ENCODE data around the gene MCUB.

Gene MCUB

DNA sequence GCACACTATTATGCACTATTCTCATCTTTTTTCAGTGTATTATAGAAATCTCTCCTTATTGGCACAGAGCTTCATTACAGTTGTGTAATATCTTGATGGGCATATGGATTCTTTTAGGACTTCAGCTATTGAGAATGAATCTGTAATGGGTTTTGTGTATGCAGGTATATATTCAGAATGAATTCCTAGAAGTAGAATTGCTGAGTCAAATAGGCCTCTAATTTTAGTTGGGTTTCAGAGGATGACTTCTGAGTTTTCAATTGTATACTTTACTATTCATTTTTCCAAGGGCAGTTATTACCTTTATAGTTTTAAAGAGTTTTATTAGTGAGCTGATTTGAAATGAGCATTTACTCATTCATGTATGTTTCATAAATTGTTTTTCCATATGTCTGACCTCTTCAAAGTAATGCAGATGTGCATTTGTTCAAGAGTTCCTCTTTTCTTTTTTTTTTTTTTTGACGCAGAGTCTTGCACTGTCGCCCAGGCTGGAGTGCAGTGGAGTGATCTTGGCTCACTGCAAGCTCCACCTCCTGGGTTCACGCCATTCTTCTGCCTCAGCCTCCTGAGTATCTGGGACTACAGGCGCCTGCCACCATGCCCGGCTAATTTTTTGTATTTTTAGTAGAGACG is 123.7 kb downstream of the MCUB start:
- no peak for DNase-seq

DNA sequence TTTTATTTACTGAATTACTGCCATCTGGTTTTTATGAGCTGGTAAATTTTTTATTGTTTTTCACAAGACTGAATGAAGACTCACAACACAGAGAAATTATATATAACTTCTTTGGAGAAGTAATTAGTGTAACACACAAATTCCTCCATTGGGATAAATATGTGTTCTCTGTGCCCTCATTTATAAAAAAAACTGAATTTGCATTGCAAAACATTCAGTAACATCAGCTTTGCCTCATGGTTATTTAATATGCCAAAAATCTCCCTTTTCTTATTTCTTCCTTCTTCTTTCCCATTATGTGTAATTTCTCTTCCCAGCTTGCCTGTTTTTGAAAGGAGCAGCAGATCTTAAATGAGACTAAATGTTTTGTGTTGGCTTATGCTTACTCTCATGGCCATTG is 124.7 kb downstream of the MCUB start:
- no peak for DNase-seq

DNA sequence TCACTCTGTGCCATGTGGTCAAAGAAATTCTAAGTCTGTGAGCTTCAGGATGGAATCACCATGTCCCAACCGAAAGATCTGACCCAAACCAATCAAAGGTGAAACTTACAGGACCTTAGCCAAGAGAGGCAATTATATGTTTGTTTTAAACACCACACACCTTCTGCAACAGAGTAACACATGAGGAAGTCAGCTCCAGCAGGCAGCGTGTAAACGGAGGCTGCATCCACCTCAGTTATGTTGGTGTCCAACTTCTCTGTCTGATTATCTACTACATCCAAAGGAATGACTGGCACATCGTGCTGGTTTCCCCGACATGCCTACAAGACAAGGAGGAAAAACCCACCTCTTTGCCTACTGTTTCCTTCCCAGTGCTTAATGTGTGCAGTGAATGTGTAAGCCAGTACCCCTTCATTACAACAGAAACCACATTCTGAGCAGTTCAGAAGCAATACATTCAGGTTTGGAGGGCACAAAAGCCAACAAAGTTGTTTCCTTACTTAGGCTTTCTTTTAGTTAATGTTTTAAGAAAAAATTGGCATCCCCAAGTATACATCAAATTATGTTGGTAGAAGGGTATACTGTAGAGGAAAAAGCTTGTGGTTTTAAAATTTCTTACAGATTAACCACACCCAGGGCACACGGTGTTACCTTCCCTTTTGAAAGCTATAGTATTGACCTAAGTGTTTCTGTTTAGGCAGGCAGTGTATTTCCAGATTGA is 130.8 kb downstream of the MCUB start:
- DNase-seq, result no peak

DNA sequence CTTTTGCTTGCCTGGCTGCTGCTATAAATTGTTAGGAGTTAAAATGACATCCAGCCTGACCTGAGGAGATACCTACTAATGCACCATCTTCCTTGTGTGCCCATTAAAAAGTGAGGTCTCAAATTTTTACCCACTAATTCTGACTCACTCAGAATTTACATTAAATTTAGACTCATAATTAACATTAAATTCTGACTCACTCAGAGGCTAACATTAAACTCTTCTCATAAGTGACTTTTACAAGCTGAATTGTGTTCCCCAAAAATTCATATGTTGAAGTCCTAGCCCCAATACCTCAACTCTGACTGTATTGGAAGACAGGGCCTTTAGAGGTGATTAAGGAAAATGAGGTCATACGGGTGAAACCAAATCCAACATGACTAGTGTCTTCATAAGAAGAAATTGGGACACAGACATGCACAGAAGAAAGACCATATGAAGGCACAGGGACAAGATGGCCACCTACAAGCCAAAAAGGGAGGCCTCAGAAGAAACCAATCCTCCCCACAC is 131.4 kb downstream of the MCUB start:
- no peak for DNase-seq

DNA sequence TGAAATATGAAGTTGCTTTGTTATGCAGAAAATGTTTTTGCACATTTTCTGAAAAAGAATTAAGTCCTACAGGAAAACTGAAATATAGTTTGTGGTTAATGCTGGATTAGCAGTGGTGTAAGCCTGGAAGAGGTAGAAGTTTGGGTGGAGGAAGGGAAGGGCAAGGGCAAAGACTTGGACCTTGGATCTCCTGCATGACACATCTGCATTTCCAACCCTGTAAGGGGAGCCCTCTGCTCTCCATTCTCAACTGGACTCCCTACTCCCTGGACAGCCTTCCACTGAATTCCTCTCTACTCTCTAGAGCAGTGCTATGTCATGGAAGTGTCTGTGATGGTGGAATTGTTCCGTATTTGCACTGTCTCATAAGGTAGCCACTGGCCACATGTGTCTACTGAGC is 138.6 kb downstream of the MCUB start:
- DNase-seq, result no peak

DNA sequence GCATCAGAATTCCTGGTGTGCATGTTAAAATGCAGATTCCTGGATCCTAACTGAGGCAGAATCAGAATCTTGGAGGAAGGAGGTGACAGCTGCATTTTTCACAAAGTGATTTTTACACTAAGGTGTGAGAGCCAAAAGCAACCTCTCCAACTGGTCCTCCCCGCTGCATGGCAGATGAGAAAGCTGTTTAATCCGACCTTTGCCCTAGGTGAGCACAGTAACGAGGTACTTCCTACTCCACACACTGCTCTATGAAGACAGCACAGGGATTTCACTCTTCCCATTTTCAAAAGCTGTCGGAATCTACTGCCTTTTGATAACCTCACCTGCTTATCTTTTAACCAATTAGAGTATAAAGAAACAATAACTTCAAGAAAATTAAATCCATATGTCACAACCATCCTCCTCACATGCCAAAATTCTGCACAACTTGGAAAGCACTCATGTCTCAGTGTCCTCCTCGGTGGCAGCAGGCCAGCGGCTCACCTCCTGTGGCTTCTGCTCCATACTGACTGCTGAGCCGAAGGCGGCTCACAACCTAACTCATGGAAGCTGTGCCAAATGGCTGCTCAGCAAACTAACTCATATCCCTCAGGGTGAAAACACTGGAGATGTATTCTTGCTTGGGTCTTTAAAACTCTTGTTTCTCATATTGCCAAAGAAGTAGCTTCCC is 139.6 kb downstream of the MCUB start:
- DNase-seq, result peak; percentile 42

DNA sequence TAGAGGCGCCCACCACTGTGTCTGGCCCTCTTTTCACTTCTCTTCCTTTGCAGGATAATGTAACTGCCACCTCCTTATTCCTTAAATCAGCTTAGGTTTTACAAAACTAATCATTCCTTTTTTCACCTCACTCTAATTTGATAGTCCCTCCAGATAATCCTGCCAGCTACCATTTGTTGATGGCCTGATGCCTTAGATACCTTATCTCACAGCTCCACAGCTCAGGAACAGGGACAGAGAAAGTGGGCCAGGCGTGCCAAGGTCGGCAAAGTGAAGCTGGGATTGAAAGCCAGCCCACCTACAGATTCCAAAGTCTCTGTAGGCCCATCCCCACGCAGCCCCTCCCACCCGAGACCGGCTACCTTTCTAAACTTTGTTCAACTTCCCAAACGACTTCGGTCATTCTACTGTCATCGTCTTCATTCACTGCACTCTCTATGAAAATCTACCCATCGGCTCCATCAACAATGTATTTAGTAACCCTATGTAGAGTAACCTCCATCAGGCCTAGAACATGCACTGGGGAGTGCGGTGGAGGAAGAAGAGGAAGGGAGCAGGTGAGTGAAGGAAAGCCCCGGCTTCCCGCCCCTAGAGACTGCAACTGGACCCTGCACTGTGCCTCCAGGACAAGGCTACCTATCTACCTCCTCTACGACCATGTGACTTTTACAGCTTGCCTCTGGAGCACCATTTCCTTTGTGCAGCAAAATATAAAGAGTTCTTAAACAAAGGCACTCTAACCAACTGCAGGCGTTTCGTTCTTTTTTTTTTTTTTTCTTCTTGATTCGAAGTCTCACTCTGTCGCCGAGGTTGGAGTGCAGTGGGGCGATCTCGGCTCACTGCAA is 141.7 kb downstream of the MCUB start:
- no peak for DNase-seq

DNA sequence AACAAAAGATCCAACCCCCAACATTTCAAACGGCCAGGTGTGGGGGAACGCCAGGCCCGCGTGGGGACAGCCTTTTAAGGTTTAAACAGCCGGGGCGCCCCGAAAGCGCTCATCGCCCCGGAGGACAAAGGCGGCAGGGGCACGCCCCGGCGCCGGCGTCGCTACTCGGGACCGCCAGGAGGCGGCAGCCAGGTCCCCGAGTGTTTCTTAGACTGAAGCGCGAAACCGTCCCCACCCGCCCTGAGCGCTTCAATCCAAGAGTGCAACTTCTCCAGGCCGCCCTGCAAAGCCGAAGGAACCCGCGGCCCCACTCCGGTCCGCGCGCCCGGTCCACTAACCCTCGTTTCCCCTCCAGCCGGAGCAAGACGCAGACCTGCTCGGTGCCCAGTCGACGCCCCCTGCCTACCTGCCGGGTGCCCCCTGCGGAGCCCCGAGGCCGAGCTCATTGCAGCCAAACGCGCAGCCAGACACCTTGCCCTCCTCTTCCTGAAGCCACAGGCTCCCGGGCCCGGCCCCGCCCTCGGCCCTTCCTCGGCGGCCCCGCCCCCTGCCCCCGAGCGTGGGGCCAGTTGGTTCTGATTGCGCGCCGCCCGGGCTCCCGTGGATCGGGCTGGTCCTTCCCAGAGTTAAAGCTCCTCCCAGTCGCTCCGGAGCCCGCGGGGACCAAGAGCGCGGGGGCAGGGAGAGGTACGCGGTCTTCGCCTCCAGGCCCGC is 143.1 kb downstream of the MCUB start, which contains the start of gene CASP6:
TSS of gene CASP6 (minus strand) at position 496 of the 714 bp plus-strand sequence. CDS start at position 446, 50 bp downstream.
- peak; percentile 23 for DNase-seq

DNA sequence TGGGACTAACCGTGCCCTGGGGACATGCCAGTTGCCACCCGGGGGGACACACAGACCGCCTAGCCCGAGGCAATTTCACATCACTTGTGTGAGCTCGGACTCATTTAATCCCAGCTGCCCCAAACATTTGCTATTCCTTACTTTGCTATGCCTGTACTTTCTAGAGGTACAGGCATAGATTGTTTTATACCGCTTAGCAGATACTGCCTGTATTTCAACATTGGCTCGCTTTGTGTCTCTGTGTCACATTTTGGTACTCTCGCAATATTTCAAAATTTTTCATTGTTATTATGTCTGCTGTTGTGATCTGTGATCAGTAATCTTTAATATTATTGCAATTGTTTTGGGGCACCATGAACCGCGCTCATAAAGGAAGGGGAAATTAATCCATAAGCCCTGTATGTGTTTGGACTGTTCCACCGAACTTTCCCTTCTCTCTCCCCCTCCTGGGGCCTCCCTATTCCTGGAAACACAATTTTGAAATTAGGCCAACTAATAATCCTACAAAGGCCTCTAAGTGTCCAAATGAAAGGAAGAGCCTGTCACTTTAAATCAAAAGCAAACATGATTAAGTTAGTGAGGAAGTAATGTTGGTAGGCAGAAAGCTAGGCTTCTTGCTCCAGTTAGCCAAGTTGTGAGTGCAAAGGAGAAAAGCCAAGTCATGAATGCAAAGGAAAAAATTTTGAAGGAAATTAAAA is 143.8 kb downstream of the MCUB start:
- no peak for DNase-seq

DNA sequence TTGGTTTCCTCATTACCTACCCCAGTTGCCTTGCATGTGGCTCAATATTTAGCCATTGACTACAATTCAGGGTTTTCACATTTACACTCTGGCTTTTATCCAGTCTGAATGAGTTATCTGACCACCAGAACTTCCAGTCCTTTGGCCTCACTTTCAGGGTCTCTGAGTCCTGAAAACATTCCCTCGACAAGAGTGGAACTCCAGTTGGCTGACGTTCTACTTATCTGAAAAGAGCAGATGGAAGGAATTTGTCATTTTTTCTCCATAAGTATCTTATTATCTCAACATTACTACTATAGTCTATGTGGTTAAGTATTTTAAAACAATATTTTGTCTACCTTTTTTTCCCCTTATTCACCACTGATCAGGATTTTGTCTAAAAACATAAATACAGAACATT is 148.4 kb downstream of the MCUB start:
- no peak for DNase-seq

DNA sequence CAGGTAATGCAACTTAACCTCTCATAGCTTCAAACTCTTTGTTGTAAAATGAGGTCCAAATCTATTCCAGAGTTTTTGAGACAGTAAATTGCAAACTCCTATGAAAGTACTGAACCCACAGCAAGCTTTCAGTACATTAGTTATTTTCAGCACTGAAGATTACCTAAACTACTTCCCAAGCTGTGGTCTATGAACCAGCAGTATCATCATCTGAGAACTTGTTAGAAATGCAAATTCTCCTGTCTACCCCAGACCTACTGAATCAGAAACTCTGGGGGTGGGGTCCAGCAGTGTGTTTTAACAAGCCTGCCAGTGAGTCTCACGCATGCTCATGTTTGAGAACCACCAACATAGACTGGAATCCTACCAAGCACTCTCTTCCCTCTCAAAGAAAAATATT is 148.9 kb downstream of the MCUB start:
- DNase-seq, result no peak

DNA sequence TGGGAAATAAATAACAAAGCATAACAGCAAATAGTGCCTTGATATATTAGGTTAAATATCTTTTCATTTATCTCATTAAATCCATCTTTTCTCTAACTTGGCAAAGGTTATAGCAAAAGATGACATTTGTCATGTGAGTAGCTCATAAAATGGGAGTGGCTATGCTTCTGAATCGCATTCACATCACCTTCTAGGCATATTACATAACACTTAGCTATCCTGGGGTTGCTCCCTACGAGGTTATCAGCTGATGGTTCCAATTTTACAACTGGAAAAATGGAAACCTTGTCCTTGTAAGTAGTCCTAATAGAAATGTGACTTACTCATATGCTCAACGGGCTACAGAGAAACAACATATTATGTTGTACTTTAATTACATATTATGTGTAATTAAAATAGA is 153.5 kb downstream of the MCUB start:
- DNase-seq, result no peak

DNA sequence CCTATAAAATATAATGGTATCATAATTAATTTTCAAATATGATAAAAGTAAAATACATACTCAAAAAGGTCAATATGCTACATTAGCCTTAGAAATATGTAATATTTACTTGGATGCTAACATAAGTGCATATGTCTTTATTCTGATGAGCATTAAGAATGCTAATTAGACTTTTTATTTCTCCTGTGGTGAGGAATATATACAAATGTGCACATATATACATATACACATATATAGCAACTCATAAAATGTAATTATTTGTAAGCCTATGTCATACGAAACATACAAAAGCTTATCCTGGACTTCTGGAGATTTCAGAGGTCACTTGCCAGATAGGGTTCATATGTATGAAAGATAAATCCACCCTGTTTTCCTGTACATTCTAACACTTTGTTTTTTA is 158.7 kb downstream of the MCUB start:
- DNase-seq, result no peak

DNA sequence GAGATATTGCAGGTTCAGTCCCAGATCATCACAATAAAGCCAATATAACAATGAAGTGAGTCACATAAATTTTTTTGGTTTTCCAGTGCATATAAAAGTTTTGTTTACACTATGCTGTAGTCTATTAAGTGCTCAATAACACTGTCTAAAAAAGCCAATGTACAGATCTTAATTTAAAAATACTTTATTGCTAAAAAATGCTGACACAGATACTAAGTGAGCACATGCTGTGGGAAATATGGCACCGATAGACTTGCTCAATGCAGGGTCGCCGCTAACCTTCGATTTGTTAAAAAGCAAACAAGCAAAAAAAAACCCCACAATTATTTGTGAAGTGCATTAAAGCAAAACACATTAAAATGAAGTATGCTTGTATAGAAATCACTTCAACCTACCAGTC is 159.6 kb downstream of the MCUB start:
- no peak for DNase-seq

DNA sequence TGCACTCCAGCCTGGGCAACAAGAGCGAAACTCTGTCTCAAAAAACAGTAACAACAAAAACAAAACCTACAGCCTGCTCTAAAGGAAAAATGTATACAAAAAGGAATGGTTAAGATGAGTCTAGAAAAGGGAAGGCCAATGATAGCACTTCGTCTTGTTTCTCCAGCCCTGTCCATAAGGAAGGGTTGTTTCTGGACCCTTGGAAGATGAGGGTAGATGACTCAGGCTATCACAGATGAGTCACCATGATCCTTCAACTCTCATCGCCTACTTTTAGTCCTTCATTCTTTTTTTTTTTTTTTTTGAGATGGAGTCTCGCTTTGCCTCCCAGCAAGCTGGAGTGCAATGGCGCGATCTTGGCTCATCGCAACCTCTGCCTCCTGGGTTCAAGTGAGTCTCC is 161.0 kb downstream of the MCUB start:
- DNase-seq, result no peak

DNA sequence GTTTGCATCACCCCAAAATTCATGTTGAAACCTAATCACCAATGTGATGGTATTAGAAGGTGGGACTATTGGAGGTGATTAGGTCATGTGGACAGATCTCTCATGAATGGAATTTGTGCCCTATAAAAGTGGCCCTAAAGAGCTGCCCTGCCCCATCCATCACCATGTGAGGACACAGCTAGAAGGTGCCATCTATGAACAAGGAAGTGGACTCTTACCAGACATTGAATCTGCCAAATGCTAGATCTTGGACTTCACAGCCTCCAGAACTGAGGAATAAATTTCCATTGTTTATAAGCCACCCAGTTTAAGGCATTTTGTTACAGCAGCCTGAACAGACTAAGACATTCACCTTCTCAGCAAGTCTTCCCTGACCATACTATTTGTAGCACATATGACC is 162.3 kb downstream of the MCUB start:
- DNase-seq, result no peak

DNA sequence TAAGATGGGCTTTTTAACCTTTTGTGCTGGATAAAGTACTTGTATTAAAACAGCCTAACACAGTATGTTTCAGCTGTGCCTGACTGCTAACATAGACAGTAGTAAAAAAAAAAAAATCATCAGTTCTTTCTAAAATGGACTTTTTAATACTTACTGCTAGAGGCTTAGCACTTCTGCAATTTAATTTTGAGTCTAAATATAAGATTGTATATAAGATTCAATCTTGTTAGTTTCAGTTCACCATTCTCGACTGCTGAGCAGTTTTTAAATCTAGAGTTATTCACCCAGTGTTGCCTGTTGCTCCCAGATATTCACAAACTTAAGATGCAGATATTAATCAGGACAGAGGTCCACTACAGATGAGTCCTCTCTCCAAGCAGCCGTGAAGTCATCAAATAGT is 163.1 kb downstream of the MCUB start:
- DNase-seq, result no peak

DNA sequence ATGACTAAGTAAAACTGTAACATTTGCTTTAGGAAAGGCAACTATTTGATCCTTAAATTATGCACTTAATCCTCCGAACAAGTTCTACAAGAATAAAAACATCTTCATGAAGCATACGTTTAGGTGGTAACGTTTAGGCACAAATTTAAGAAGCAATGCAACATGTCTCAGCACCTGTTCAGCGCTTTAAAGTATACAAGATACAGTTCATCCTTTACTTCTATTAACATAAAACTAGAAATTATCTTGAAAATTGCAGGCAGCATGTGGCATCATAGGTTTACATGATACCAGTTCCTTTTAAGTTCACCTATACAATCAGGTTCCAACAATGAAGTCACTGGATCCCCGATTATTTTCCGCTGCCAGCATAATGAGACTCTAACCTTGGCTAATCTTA is 168.3 kb downstream of the MCUB start:
- no peak for DNase-seq

DNA sequence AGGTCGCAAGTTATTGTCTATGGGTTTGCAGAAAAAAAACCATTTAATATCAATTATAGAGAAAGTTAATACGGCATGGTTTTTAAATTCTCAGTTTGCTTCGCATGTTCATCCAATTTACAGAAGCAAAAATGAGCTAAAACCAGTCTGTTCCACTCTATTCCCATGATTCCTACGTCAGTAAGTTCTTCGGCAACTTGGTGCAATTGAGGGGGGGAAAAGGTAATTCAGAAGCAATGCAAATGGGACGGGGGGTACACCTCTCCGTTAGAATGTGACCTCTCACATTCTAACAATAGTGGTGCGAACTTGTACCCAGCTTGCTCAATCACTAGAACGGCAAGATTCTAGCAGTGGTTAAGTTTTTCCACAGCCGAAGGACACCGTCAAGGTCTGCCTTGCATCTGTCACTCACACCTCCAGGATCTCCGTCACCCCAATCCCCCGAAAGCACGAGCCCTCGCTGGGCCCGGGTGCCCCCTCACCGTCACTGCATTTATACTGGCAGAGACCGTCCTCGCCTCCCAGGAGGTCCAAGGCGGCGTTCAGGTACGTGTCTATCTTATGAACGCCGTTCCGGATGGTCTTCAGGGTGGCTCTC is 169.2 kb downstream of the MCUB start:
- DNase-seq, result no peak

DNA sequence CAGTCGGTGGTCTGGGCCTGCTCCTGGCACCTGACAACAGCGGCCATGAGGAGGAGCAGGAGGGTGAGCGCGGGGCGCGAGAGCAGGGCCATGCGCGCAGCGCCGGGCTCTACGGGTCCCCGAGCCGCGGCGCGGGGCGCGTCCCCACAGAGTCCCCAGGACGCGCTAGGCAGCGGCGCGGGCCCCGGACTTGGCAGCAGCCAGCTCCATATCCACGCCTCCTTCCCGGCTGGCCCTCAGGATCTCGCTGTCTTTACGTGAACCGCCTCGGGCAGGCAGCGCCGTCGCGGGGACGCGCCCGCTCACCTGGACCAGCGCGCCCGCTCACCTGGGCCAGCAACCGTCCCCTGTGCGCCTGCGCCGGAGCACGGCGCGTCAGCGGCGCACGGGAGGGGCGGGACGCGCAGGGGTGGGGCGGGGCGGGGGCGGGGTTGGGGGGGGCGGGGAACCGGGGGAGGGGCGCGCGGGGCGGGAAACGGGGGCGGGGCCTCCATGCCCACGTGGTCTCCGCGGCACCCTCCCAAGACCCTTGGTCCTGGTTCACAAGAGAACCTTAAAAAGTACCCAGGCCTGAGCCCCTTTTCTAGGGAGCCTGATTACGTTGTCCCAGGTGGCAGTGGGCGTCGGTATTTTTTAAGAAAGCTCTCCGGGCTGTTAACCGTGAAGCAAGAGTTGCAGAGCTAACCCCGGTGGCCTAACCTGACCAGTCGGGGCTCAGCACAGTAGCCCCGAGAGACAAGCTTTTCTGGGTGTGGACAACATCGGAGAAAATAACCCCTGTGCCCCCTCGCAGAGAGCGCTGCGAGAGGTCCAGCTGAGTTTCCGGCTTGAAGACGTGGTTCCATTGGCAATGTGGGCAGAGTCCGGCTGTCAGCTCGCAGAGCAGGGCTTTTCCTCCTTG is 169.9 kb downstream of the MCUB start, which contains the start of gene PLA2G12A:
TSS of gene PLA2G12A (minus strand) at position 353 of the 901 bp plus-strand sequence. CDS start at position 92, 261 bp downstream.
- peak; percentile 13 for DNase-seq

Data from NCI-H446 treated with DMSO at 0.1 percent for 48 hours (cell line).